HG02884 (cell line): Measurements from ENCODE around the gene CTBP2.

Experiments used
- ATAC-seq: cut with Tn5 transposase; IDR thresholded peaks from one replicate; pipeline ENCODE4 v1.9.1; 2021; ENCODE audit warnings: mild to moderate bottlenecking, moderate library complexity; ENCODE audit not compliant: unreplicated experiment

Gene CTBP2

GRCh38 chr10:124956764-124957163, 203.6 kb downstream of the CTBP2 start:
- ATAC-seq, result no peak

GRCh38 chr10:124955868-124956267, 204.5 kb downstream of the CTBP2 start:
- ATAC-seq, result no peak

- no peak for ATAC-seq
These were observed 205.1 kb downstream of the CTBP2 start for GRCh38 chr10:124955243-124955642.

- ATAC-seq, result no peak
These were observed 206.9 kb downstream of the CTBP2 start for GRCh38 chr10:124953421-124953820.

GRCh38 chr10:124952123-124952522, 208.2 kb downstream of the CTBP2 start:
- ATAC-seq, result no peak

GRCh38 chr10:124949543-124949942, 210.8 kb downstream of the CTBP2 start:
- ATAC-seq, result no peak

GRCh38 chr10:124946945-124947344, 213.4 kb downstream of the CTBP2 start:
- no peak for ATAC-seq

GRCh38 chr10:124944982-124945381, 215.4 kb downstream of the CTBP2 start:
- ATAC-seq, result no peak

- ATAC-seq, result no peak
These were observed 216.9 kb downstream of the CTBP2 start for GRCh38 chr10:124943301-124944092.

- ATAC-seq, result no peak
These were observed 217.8 kb downstream of the CTBP2 start for GRCh38 chr10:124942317-124943169.

- no peak for ATAC-seq
These were observed 218.5 kb downstream of the CTBP2 start, which contains the start of gene ZRANB1 for GRCh38 chr10:124941823-124942222. Gene ZRANB1, plus strand, starts transcription at chr10:124942123. Its CDS starts 371 bp downstream, at chr10:124942494.

- no peak for ATAC-seq
These were observed 221.1 kb downstream of the CTBP2 start for GRCh38 chr10:124939290-124939689.

- no peak for ATAC-seq
These were observed 223.6 kb downstream of the CTBP2 start for GRCh38 chr10:124936813-124937212.

GRCh38 chr10:124935946-124936345, 224.4 kb downstream of the CTBP2 start:
- no peak for ATAC-seq
